GM04504 (cell line): Measurements from ENCODE around the gene ATAD3B.
A peak's percentile ranks its signal among the peaks of the same experiment; 100 is the strongest.
"Not testable (repeated sequence)": the region's sequence is repeated elsewhere in the genome, so short reads cannot be mapped to it uniquely, and the experiment has no call there.

Source experiments
- DNase-seq: peaks from one replicate; pipeline ENCODE4 v3.0.0-alpha.2; 2012; ENCODE audit warnings: low read depth

Gene ATAD3B

GRCh38 chr1:1533894-1534291, 62.3 kb downstream of the ATAD3B start:
- DNase-seq, result not testable (repeated sequence)

- no peak for DNase-seq
Observed at GRCh38 chr1:1534401-1535154, 63.0 kb downstream of the ATAD3B start.

GRCh38 chr1:1535201-1536018, 63.8 kb downstream of the ATAD3B start:
- DNase-seq, result no peak

- DNase-seq, result no peak
Observed at GRCh38 chr1:1536019-1536937, 64.7 kb downstream of the ATAD3B start.

- DNase-seq, result no peak
Observed at GRCh38 chr1:1536938-1537546, 65.5 kb downstream of the ATAD3B start.

- no peak for DNase-seq
Observed at GRCh38 chr1:1537626-1538250, 66.2 kb downstream of the ATAD3B start.

- DNase-seq, result no peak
Observed at GRCh38 chr1:1538334-1538733, 66.8 kb downstream of the ATAD3B start.

GRCh38 chr1:1538989-1539309, 67.4 kb downstream of the ATAD3B start:
- DNase-seq, result no peak

- DNase-seq, result no peak
Observed at GRCh38 chr1:1539310-1540089, 67.9 kb downstream of the ATAD3B start.

- DNase-seq, result peak; percentile 41
Observed at GRCh38 chr1:1540090-1540817, 68.7 kb downstream of the ATAD3B start, which contains the start of gene TMEM240. TSS of gene TMEM240 (minus strand) at chr1:1540624. CDS start at chr1:1540346, 278 bp downstream.

GRCh38 chr1:1540818-1541628, 69.5 kb downstream of the ATAD3B start:
- DNase-seq, result no peak

GRCh38 chr1:1541956-1542765, 70.6 kb downstream of the ATAD3B start:
- no peak for DNase-seq

GRCh38 chr1:1542766-1543705, 71.5 kb downstream of the ATAD3B start:
- DNase-seq, result no peak

GRCh38 chr1:1543706-1544099, 72.1 kb downstream of the ATAD3B start:
- no peak for DNase-seq

- DNase-seq, result no peak
Observed at GRCh38 chr1:1544544-1544943, 73.0 kb downstream of the ATAD3B start.
